GM19455 (cell line): Measurements from ENCODE around the gene JCHAIN.
"Not testable (repeated sequence)": the region's sequence is repeated elsewhere in the genome, so short reads cannot be mapped to it uniquely, and the experiment has no call there.

Experiments
- ATAC-seq: cut with Tn5 transposase; IDR thresholded peaks from one replicate; pipeline ENCODE4 v1.9.1; 2021; ENCODE audit not compliant: unreplicated experiment

The JCHAIN gene

DNA sequence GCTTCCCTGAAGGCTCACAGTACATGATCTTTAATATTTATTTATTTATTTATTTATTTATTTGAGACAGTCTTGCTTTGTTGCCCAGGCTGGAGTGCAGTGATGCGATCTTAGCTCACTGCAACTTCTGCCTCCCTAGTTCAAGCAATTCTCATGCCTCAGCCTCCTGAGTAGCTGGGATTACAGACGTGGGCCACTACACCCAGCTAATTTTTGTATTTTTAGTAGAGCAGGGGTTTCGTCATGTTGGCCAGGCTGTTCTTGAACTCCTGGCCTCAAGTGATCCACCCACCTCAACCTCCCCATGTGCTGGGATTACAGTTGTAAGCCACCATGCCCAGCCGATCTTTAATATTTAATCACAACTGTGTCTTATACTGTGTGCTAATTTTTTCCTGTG lies 15.6 kb downstream of the JCHAIN start:
- not testable (repeated sequence) for ATAC-seq

DNA sequence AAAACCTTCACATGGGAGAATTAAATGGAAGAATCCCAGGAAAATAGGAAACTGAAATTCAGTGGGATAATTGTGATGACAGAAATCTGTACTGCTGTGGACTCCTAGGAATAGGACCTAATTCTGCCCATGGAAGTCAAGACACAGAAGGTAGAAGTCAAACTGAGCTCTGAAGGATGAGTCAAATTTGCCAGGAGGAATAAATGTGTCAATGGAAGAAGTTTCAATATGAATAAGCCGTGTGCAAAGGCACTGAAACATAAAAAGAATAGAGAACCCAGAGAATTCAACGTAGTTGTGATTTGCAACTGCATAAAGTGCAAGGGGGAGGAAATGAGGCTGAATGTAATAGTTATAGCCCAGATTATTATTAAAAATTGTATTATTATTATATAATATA lies 26.1 kb downstream of the JCHAIN start:
- no peak for ATAC-seq

DNA sequence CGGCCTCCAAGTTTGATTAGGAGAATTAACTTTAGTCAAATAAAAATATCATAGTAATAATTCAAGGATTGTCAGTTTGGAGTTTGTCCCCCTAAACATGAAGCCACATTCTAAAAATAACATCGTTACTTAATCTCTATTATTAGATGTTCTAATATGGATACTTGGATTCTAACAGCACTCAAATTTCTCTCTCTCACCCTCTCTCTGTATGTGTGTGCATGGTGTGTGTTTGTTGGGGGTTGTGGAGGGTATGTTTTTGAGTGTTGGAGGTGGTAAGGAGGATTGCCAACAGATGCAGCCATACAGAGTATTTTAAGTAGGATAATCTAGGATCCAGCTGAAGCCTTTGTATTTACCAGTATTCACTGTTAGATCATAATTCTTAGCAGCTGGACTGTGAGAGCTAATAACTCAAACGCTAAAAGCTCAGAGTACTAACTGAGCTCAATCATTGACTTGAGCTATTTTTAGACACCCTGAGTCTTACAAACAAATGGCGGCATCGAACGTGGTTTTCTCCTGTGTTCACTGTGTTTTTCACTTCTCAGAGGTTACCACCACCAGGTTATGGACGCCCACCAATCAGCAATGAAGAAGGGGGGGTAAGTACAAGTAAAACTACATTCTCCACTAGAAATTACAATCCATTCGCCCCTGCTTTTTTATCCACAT lies 28.9 kb downstream of the JCHAIN start:
- no peak for ATAC-seq

DNA sequence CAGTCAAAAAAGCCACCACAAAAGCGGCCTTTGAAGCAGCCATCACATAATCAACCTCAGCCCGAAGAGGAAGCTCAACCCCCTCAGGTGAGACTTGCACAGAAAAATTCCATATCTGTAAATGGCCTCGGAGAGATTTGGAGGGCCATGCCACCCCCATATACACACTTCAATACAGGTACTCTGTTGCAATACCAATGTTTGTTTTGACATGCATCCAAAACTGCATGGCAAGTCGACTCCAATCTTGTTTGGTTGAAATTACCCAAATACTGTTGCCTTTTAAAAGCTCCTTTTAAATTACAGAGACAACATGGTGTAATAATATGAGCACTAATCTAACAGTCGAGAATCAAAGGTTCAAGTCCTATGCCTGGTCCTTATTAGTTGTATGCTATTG lies 31.8 kb downstream of the JCHAIN start:
- no peak for ATAC-seq

DNA sequence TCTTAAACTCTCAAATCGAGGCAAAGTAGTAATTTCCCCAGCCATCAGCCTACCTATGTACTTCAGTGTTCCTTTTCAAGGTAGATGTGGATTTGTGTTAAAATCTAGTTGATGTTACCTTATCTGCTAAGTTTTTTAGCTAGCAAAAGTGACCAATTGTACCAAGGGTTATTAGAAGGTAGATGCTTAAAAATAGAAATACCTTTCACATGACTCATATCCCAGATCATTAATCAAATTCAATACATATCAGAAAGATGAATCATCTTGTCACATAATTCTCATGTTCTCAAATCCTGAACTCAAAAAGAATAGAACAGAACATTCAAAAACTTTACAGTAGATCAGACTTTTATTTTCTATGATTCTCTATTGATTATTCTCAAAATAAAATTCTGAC lies 34.3 kb downstream of the JCHAIN start:
- no peak for ATAC-seq

DNA sequence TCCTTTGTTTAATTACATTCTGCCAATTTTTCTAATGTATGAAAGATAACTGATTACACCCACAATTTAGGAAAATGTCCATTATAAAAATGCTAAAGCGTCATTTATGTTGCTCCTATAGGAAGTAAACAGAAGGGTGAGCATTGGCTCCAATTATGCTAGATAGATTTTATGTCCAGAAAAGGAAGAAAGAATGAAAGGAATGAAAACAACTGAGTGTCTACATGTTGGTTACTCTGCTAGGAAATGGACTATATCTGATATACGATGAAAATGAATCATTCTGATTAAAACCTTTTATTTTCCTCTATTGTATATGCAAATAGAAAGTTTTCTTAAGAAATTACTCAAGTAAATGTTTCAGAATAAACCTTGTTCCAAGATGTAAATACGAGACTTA lies 36.1 kb downstream of the JCHAIN start:
- ATAC-seq = no peak

DNA sequence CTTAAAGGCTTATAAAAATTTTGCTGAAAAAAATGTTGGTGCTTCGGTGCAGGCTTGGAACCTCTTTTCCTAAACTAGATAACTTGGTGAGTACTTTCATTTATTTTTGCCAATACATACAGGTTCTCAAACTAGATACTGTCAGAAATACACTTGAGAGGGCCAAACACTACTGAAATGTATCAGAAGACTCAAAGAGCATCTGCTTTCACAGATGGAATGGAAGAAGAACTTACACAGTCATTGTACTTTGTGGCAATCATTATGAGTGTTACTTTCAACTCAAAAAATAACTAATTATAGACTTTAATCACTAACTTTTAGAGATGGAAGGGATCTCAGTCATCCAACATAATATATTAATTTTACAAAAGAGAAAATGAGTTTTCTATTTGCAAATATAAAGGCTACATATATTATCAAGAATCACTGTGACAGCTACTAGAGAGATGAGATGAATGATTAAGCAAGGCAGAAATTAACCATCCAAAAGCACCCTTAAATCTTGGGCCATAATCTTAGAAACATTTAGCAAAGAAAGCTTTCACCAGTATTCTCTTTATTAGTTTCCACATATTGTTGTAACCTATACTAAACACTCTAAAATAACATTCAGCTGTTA lies 36.7 kb downstream of the JCHAIN start:
- peak; percentile 71 for ATAC-seq

DNA sequence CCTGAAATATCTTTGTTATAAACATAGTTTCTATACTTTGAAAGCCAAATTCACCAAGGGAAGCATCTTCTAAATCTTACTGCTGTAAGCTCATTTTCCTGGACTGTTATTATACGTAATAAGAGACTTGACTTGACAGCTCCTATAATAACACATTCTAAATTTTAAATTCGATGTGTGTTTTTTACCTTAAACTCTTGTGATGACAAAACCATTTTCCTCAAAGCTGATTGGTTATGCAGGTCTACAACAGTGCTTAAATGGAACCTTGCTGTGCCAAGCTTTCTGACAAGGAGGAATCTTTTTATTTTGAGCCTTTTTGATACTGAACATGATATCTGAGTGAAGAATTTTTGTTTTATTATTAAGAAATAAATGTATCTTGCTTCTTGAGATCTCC lies 37.9 kb downstream of the JCHAIN start, which contains the start of gene ENAM:
Gene ENAM (plus strand): TSS at position 301 of the 400 bp plus-strand sequence. CDS start 757 bp downstream, outside the sequence.
- ATAC-seq = no peak

DNA sequence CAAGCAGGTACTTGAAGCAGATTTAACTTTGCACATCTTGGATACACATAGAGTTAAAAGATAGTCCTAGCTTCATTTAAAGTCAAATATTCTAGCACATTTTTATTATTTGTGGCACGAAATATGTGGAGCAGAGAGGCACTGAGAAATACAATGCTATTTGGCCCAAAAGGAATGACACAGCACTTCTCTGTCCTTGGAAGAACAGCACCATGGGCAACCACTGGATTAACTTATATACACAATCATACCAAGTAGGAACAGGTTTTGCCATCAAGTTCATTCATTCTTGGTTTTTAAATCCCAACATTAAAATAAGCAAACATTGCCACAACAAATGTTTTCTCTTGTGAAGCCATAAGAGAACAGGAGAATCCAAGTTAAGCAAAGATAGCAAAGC lies 38.7 kb downstream of the JCHAIN start:
- no peak for ATAC-seq

DNA sequence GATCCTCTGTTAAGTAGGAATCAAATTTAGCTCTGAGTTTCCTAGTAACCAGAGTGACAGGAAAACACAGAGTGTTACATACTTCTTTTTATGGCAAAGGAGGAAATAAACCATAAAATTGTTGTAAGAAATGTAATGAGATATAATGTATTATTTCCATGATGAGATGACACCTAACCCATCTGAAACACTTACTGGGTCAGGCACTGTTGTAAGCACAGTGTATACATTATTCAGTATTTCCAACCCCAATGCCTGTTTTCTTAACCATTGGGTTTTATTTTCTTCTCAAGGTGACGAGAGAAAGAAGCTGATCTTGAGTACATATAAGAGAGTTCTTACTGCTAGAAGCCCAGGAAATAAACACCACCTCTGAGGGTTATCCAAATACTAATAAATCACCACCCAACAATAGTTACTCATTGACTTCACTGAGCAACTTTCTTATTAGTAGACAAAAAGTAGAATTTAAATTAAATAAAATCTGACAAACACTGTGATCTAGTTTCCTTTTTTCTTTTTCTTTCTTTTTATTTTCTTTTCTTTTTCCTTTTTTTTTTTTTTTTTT lies 42.0 kb downstream of the JCHAIN start:
- ATAC-seq = no peak

DNA sequence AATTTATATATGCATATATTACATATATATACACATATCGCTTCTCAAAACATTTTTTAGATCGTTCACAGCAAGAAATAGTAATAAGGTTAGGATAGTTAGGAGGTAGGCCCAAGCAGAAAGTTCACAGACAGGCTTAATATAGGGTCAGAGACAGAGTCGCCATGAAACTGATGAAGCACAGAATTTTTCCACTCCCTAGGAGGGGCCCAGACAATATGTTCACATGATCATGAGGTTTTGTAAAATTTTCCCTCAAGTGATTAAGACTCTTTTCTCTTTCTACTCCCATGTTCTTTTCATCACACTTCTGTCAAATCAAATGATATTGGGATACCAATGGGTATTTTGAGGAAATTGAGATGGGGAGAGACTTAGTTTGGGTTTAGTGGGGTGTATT lies 43.0 kb downstream of the JCHAIN start:
- ATAC-seq = no peak

DNA sequence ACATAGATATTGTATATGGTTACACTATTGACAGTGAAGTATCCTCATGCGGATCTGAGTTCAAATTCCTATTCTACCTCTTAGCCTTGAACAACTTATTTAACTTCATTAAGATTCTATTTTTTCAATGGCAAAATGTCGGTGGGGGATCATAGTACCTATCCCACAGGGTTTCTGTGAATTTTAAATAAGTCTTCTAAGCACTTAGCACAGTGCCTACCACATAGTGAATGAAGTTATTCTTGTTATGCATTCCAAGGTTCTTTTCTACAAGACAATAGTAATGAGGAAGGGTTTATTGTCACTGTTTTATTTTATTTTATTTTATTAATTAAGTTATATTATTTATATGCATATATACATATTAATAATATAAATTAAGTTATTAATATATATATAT lies 46.5 kb downstream of the JCHAIN start:
- ATAC-seq = no peak

DNA sequence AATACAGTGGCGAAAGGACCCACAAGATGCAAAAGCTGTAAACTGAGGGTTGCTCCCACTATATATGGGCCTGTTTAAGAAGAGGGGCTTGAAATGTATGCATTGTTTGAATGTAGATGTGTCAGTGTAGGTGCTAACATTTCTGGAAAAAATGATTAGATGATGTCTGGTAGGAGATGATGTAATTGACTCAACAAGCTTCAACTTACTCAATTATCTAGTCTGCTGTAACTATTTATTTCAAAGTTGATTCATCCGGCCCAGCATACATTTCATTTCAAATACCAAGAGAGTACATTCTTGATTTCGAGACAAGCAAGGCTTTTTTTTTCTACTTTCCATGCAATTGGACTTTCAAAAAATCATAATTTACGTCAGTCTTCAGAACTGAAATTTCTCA lies 47.0 kb downstream of the JCHAIN start:
- ATAC-seq = no peak

DNA sequence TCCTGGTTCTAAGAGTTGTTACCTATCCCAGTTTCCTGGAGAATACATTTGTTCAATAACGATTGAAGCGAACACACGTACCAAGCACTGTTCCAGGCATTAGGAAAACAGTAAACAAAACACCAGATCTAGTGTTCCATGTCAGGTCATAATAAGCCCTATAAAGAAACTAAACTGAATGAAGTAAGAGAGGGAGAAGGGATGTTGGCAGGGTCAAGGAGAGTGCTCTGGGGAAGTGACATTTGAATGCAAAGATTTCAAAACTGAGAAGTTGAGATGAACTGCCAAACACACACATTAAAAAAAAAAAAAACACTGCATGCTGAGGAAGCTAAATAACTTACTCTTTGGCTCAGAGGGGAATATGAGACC lies 52.1 kb downstream of the JCHAIN start:
- no peak for ATAC-seq

DNA sequence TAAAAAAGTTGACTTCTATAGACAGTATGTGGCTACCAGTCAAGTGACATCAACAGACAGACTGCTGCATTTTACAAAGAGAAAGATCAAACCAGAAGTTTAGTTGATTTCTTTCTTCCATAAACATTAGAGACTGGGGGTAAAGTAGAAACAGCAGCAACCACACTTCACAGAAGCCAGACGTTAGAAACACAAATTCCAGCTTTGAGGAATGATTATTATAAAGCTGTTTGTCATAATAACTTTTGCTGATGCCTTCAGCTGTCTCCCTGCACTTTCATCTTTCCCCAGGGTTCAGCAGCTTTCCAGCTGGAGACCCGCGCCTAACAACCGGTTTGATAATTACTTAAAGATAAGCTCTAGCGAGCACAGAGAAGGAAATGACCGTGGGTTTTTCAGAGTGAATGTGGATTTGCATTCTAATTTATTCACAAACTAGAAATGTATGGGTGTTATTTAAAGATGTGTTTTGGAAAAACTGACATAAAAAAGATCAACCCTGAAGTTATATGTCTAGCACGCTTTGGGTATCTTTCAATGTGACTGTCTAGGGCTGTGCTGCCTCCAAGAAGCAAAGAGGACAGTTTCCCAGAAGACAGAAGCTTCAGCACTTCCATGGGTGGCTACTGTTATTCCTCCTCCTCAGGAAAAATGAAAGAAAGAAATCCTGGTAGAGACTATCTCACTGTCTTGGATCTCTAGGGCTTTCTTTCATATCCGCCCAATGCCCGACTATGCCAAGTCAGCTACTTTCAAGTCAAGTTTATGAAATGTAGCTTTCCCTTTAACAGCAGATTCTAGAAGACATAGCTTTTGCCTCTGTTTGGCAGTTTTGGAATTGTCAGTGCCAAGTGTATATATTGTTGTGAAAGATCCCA lies 52.8 kb downstream of the JCHAIN start:
- ATAC-seq = no peak

DNA sequence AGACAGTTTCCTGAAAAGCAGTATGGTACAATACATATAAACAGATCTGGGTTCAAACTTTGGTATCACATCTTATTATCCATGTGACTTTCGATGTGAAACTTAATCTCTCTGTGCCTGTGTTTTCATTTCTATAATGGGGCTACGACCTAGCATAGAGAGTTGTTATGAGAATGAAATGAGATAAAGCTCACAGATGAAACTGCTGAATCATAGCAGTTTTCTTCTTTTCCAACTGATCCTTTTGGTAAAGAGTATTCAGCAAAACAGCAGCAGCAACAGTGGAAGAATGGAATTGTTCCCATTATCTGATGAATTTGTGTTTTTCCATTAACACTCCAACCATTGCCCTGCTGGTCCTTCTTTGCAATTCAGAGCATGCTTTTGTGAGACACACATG lies 58.0 kb downstream of the JCHAIN start:
- no peak for ATAC-seq

DNA sequence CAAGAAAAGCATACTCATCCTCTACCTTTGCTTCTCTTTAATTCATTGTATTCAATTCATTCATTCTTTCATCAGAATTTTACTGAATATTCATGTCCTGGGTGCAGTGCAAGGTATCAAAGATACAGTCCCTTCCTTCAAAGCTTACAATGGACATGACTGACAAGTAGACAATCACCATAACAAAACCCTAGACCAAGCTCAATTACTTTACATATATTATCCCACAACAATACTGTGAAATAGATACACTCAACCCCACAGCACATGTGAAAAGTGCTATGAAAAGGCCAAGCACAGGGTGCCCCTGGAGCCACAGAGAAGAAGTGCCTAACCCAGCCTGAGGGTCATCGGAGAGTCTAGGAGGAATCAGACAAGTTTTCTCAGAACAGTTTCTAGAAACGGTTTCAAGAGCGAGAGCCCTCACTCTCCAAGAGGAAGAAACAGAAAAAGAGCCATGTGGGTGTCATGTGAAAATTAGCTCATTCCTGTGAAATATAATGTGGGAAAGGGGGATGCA lies 58.9 kb downstream of the JCHAIN start:
- ATAC-seq = no peak

DNA sequence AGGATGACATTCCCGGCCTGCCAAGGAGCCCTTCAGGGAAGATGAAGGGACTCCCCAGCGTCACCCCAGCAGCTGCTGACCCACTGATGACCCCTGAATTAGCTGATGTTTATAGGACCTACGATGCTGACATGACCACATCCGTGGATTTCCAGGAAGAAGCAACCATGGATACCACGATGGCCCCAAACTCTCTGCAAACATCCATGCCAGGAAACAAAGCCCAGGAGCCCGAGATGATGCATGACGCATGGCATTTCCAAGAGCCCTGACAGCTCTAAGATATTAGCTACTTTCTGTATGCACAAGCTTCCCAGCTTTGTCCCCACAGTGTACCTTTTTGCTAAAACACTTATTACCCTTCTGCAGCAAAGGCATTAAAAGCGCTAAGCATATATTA lies 59.8 kb downstream of the JCHAIN start:
- ATAC-seq = no peak
